GM19452 (cell line): ENCODE measurements around the gene CHST12.
"Not testable (repeated sequence)": the region's sequence is repeated elsewhere in the genome, so short reads cannot be mapped to it uniquely, and the experiment has no call there.

ENCODE experiments used
- ATAC-seq: cut with Tn5 transposase; IDR thresholded peaks from one replicate; pipeline ENCODE4 v1.9.1; 2021; ENCODE audit not compliant: unreplicated experiment

The CHST12 gene

GRCh38 chr7:2453849-2454248 is 50.4 kb downstream of the CHST12 start:
- not testable (repeated sequence) for ATAC-seq

GRCh38 chr7:2459674-2460073 is 56.3 kb downstream of the CHST12 start:
- no peak for ATAC-seq

GRCh38 chr7:2460188-2460587 is 56.8 kb downstream of the CHST12 start:
- no peak for ATAC-seq

- no peak for ATAC-seq
Measured at GRCh38 chr7:2460641-2461040, 57.2 kb downstream of the CHST12 start.

- ATAC-seq: no peak
Measured at GRCh38 chr7:2461268-2462026, 58.0 kb downstream of the CHST12 start.

GRCh38 chr7:2462731-2463130 is 59.3 kb downstream of the CHST12 start:
- no peak for ATAC-seq

GRCh38 chr7:2465928-2466327 is 62.5 kb downstream of the CHST12 start:
- no peak for ATAC-seq

- no peak for ATAC-seq
Measured at GRCh38 chr7:2466675-2467074, 63.3 kb downstream of the CHST12 start.

- ATAC-seq: no peak
Measured at GRCh38 chr7:2468227-2468626, 64.8 kb downstream of the CHST12 start.

- not testable (repeated sequence) for ATAC-seq
Measured at GRCh38 chr7:2469460-2470203, 66.2 kb downstream of the CHST12 start.

GRCh38 chr7:2470204-2471021 is 67.0 kb downstream of the CHST12 start:
- ATAC-seq: no peak

- no peak for ATAC-seq
Measured at GRCh38 chr7:2471022-2471329, 67.6 kb downstream of the CHST12 start.

- no peak for ATAC-seq
Measured at GRCh38 chr7:2471396-2471795, 68.0 kb downstream of the CHST12 start.

GRCh38 chr7:2472739-2473138 is 69.3 kb downstream of the CHST12 start:
- ATAC-seq: no peak

GRCh38 chr7:2473496-2474180 is 70.2 kb downstream of the CHST12 start:
- ATAC-seq: no peak

GRCh38 chr7:2474224-2474623 is 70.8 kb downstream of the CHST12 start:
- ATAC-seq: no peak

GRCh38 chr7:2474813-2475677 is 71.6 kb downstream of the CHST12 start:
- no peak for ATAC-seq

- ATAC-seq: no peak
Measured at GRCh38 chr7:2475678-2476015, 72.2 kb downstream of the CHST12 start.

- no peak for ATAC-seq
Measured at GRCh38 chr7:2476298-2476697, 72.9 kb downstream of the CHST12 start, which contains the start of gene GRIFIN. TSS of gene GRIFIN (minus strand) at chr7:2476398. CDS start at chr7:2476383, 15 bp downstream.

- no peak for ATAC-seq
Measured at GRCh38 chr7:2476776-2477446, 73.5 kb downstream of the CHST12 start.
